ENCODE results near the gene MOB1A.
"Not testable (repeated sequence)": the region's sequence is repeated elsewhere in the genome, so short reads cannot be mapped to it uniquely, and the experiment has no call there.

Gene MOB1A

DNA sequence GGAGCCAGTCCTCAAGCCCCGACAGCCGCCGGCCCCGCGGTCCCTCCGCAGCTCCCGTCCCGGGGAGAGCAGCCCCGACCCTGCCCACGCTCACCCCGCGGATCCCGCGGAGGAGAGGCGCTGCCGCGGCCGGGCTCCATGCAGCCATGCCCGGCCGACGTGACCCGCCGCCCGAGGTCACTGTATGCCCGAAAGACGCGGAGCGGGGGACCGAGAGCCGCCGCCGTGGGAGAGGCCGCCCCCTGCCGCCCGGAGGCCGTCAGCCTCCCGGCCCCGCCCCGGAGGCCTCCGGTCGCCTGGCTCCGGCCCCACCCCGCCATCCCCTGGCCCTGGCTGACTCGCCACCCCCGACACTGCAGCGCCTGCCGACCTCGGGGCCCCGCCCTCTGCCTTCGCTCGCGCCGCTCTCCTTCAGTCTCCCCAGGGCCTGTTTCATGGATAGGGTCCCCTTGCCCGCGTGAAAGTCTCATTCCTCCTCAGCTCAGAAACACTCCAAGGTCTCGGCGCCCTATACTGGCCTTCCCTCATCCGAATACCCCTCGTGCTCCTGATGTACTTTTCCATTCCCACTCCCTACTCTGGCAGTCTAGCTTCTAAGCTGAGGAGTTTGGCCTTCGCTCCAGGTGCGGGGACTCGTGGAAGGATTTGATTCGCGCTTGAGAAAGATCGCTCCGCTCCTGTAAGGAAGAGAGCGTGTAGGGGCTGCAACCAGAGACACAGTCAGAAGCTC is 30.8 kb downstream of the MOB1A start, which contains the start of gene BOLA3:
BOLA3 (minus strand) TSS at position 186 of the 730 bp plus-strand sequence; CDS start at position 148, 38 bp downstream.
- peak; percentile 67 to 78 for DNase-seq

DNA sequence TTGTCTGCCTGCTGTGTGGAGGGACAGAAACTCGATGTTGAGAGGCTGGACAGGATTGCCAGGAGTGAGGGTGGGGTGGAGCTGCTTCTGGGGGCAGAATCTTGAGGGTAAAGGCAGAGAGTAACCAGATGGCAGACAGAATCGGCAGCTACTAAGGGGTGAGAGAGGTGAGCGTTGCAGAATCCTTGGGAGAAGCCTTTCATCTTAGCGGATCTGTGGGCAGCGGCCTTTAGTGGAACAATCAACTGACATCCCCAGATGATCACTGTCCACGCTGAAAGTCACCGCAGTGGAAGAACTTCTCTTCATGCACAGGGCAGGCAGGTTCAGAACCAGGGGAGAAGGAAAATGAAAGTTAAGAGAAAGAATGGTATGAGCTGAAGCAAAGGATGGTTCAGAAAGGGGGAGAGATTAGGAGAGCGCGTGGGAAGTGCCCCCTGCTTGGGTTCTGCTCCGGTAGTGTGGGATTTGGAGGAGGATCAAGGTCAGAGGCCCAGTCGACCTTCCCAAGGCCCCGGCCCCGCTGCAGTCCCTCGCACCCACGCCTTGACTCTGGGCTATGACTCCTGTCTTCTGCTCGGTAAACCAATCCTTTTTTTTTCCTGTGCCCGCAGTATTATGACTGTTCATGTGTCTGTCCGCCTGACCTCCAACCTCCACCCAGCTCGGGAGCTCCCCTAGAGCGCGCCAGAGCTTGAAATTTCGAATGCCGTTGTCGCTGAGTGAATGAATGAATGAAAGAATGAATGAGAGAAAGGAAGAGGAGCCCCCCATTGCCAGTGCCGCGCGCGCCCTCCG is 31.6 kb downstream of the MOB1A start:
- peak in 1 of 2 experiments; percentile 33 for DNase-seq

DNA sequence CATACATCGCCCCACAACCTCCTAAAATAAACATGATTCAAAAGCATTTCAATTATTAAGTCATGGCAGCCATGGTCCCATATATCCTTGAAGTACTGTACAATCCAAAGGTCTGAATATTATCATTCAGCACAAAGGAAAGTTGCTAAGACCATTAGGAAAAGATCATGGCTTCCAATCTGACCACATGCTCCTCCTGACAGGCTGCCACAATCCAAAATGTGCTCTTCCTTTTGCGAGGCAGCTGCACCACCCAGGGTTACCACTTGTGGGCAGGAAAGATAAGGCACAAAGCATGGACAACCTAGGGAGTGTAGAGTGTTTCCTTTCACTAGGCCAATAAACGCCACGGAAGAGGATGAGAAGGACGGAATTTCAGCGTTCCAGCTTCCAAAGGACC is 36.3 kb downstream of the MOB1A start:
- peak in 1 of 2 experiments; percentile 50 for DNase-seq

DNA sequence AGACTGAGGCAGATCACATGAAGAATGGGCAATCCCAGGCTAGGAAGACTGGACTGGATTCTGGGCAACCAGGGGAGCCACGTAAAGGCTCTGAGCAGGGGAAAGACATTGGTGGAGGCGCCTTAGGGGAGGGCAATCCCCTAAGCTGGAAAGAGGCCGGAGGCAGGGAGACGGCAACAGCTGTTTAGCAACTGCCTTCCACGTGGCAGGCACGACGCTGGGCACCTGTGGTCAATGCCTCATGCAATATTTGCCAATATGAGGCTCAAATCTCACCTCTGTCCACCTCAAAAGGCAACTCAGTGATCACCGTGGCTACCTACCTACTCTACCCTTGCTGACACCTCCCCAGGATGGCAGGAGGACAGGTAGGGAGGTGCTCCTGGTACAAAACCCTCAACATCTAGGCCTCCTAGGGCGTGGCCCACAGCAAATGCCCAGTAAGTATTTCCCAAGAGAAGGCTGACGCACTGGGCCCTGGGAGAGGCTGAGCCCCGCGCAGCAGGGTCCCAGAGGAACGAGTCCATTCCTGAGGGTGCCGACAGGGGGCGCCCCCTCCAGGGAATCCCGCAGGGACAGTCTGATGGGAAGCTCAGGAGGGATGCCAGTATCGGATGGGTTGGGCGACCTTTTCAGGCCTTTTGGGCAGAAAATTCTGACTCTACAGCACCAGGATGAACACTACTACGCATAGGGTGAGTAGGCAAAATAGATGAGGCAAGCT is 39.9 kb downstream of the MOB1A start:
- DNase-seq: no peak

DNA sequence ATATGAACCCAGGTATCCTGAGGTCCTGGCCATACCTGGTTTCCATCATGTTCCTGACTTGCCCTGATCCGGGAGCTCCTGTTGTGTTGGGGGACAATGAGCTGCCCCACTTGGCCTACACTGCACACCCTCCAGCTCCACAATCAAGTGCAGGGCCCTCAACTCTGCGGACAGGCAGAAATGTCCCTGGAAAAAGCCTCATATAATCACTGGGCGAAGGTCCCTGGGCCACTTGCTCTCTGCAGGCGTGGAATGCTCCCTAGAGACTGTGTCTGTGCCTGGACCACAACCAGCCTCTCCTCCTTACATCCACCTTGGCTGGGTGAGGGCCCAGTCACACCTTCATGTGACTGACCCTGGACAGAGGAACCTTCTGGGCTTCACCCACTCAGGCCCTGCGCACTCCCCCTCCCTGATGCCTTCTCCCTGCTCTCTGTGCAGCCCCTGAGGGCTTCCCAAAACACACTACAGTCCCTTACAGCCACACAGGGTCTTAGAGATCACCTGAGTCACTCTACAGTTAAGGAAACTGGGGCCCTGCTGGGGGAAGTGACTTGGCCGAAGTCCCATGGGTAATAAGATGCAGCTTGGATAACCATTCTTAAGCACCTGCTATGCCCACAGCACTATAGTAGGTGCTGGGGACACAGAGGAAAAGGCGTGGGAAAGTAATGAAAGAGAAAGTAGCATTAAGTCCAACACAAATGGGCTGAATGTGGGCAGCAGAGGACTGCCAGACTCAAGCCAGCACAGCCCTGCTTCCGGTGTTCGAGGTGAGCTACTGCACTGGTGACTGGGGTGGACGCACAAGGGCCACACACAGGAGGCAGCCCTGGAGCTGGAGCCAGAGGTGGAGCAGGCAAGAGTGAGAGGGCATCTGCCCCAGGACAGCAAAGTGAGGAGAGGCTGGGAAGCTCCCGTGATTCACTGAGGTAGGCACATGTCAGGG is 40.8 kb downstream of the MOB1A start:
- DNase-seq: no peak

DNA sequence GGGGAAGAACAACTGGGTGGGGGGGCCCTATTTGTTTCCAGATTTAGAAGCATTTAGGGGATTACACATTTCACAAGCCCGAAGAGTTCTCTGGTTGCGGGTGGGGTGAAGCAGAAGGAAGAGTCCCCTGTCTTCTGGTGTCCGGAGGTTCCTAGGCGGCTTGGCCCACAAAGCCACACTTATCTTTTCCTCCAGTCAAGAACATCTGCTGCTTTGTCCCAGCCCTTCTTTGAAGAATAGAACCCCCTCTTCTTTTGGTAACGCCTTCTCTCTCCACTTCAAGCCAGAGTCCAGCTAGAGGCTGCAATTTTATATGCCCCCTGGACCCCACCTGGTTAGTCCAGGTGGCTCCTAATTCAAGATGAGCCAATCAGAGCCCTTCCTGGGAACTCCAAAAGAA is 46.8 kb downstream of the MOB1A start:
- no peak for DNase-seq

DNA sequence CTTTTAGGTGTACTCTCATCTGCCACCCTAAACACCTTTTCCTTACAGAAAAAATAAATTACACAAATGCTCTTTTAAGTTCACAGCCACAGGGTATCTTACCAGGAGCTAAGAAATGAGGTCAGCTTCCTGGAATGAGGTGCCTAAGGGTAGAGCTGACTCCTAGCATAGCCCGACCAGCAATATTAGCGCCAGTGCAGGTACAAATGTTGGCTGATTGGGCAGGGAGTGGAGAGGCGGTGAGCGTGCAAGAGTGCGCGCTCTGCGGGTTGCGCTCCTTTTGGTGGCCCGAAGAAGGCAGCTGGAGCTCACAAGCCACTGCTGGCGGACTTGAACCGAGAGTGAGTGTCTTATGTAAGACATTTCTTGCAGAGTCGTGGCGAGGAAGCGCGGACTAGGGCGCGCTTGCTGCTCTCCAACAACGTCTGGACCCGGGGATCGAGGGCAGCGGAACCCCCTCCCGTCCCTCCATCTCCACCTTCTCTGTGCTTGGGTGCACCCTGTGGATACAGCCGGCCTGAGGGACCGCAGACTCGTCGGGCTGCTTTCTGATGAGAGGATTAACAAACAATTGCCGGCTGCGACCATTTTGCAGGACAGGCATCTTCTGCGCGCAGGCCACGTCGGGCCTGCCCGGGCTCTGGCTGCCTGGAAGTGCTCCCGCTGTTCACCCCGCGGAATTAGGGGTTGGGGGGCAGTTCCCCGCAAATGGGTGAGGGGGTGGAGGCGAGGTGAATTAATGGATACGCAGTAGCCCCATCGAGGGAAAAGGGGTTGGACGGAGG is 48.3 kb downstream of the MOB1A start:
- no peak for DNase-seq

DNA sequence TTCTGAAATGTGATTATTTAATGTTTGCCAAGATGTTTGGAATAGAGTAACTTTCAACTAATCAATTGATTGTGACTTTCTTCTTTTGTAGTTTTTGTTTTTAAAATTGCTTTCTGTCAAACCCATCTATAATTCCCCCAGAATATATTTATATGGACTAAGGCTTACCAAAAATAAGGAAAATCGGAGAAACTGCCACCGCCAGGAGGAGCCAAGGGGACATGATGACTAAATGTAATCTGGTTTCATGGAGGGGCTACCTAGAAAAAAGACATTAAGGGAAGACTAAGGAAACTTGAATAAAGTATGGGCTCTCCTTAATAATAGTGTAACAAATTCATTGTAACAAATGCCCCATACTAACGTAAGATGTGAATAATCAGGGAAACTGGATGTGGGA is 50.5 kb downstream of the MOB1A start:
- DNase-seq: no peak

DNA sequence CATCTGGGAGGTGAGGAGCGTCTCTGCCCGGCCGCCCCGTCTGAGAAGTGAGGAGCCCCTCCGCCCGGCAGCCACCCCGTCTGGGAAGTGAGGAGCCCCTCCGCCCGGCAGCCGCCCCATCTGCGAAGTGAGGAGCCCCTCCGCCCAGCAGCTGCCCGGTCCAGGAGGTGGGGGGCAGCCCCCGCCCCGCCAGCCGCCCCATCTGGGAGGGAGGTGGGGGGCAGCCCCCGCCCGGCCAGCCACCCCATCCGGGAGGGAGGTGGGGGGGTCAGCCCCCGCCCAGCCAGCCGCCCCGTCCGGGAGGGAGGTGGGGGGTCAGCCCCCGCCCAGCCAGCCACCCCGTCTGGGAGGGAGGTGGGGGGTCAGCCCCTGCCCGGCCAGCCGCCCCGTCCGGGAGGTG is 54.7 kb downstream of the MOB1A start:
- DNase-seq: not testable (repeated sequence)

DNA sequence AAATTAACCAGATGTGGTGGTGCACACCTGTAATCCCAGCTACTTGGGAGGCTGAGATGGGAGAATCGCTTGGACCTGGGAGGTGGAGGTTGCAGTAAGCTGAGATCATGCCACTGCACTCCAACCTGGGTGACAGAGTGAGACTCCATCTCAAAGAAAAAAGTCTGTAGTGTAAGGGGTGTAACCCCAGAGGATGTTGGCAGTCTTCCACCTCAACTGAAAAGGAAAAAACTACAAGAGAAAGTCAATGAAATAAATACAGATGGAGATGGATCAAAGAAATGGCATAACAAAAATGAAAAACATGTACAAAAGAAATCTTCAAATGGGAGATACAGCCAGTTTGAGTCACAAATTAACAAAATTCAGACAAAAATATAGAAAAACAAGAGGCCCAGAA is 56.8 kb downstream of the MOB1A start:
- not testable (repeated sequence) for DNase-seq

DNA sequence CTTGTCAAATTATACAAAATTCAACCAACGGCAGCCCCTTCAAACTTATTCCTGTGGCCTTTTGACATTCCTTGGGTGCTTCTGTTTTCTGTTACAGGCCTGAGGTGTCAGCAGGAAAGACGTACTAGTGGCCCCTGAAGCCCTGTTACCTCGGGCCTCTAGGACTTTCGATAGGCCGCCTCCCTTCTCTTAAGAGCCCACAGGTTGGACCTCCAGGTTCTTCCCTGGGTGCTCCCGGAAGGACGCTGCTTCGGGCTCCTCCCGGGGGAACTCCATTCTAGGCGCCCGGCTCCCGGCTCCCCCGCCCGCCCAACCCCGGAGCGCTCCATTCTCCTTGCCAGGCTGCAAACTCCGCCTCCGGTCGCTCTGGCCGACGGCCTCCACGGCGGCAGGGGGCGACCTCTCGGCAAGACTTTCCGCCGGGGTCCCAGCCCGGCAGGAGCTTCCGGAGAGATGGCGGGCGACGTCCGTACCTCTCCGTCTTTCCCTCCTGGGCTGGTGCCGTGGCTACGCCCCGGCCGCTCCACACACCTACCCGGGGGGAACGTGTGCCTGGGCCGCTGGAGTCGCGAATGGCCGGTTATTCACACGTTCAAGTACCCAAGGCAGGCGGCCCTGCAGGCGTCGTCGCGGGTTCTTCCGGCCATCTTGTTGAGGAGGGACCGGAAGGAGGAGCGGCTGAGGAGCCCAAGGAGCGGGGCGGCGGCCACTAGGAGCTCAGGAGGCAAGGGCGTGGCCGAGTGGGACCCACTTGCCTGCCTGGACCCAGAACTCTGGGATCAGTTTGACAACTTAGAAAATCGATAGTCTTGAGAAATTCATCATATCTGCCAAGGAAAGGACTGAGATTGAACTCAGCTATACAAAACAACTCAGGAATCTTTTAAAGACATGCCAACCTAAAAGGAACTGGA is 58.5 kb downstream of the MOB1A start:
- peak; percentile 71 to 81 for DNase-seq

DNA sequence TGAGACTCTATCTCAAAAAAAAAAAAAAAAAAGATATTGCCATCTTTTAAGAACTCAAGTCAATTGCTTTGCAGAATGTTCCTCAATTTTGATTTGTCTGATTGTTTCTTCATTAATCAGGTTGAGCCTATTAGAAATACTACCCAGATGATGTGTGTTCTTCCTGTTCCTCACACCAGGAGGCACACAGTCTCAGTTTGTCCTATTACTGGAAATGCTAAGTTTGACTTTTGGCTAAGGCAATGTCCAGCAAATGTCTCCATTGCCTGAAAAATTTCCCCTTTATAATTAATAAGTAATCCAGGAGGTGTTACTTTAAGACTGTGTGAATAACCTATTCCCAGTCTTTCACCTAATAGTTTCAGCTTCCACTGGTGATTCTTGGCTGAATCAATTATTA is 59.3 kb downstream of the MOB1A start:
- no peak for DNase-seq

DNA sequence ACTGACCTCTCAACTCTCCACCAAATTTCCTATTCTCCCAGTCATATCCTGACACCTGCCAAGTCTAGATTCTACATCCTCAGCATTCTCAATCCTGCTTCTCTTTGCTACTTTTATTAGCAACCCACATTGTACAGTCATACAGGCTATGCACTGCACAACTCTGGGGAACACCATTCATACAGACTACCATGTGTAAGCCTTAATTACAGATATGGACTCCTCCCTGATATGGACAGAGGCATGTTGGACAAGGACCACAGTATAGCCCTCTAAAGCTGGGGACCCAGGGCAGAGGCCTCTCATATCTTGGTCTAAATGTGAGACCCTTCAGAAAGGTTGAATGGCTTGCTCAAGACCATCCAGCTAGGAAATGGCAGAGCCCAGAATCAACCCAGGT is 67.3 kb downstream of the MOB1A start:
- no peak for DNase-seq

DNA sequence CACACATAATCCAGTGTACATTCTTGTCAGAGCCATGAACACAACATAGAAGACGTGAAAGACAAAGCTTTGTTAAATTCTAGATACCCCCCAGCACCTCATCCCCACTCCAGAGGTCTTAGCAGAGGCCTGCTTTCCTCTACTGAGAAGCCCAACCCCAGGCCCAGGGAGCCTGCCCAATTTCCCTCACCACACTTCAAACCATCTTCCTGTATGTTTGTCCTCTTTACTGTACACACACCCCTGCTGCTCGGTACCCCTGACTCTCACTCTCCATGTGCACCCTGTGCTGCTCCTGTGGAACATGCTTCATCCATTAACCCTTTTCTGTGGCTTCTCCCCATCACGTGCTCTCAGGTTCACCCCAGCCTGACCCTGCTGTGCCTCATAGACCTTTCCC is 68.1 kb downstream of the MOB1A start:
- DNase-seq: no peak

DNA sequence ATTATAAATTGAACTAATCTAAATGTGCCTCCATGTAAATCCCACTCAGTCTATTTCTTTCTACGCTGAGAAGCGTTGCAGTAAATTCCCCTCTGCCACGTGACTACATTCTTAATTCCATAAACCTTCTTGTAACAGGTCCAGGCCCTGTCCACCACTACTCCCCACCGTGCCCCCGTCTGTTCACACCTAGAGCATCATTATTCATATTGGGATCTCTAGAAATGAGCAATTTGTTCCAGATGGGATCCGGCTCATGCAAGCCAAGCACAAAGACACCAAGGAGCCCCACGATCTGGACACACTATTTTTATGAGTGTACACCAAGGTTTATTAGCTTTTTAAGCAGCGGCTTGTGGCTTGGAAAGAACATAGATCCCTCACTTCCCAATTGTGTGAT is 69.1 kb downstream of the MOB1A start:
- no peak for DNase-seq

DNA sequence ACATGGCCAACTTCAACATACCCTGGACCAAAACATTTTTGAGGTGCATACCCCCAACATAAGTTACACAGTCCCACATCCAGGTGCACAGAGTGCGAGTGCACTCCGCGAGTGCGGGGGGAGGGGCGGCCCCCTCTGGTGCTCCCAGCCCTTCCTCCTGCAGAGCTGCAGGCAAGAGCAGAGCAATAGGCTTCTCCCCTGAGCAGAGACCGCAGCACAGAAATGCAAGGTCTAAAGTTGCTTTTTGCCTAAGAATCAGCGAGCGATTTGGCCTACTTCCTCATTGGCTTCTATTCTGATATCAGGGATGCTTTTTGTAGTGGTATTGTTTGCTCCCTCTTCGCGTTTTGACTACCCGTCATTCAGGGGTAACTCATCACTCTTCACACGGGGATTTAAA is 71.6 kb downstream of the MOB1A start:
- DNase-seq: no peak

DNA sequence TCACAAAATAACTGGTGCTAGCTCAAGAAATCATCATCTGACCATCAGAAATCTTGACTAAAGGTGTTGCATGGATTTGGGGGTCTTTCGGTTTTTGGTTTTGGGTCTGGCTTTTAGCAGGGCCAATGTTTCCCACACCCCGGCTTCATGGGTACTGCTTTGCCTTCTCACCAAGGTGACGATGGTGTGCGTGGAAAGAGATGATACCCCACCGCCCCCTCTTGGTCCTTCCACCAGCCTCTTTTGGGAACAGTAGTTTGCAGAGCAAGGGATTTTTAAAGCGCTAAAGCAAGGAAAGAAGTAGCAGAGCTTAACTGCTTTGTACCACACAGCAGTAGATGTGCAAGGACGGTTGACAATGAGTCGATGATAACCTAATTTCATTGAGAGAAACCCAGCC is 73.3 kb downstream of the MOB1A start:
- no peak for DNase-seq

DNA sequence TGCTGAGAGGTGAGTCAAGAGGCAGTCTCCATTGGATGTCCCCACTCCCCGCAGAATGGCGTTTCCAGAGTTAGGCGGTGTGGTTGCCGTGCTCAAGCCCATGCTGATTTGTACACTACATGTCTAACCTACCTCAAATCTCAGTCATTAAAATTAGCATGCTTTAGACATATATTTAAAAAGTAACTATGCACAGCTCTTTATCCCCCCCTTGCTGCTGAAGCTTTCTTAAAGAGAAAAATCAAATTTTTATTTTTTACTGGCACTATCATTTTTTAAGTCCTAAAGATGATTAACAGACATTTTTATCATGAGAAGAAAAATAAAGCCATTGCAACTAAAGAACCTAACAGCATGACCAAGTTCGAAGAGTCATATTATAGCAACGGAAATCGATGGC is 73.8 kb downstream of the MOB1A start:
- no peak for DNase-seq

DNA sequence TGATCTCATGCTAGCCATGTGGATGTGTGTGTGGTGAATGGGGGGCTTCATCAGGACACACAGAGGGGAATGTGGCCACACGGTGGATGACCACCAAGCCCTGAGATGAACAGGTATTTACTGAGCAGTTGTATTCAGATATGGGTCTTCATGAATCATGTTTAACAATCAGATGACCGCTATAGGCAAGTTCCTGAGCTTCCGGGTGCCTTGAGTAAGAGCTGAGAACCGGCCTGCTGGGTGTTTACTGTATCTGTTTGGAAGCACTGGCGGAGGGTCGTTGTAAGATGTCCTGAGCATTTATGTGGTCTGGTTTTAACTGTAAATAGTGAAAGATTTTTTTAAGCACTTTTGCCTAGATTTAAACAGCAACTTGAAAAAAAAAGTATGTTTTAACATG is 74.9 kb downstream of the MOB1A start:
- DNase-seq: no peak
